SK-N-SH (cell line): ENCODE results near the gene MTFP1. TPM values are rescaled to one million over a fixed set of nuclear protein-coding genes. Genes with fewer than 3 reads are reported as not detected.

Source experiments
- CTCF ChIA-PET: fragments of 300-600, 350-600 bp; formaldehyde crosslinking; extraction: SDS; loops from one replicate; lab custom pipeline; 2021; lab: Yijun Ruan, JAX
- POLR2A ChIA-PET: fragments of 350-600 bp; sonication (Branson Sonifier 250); formaldehyde crosslinking; extraction: SDS; loops from one replicate; lab custom pipeline; 2020; ENCODE audit warnings: antibody characterized with exemption, inconsistent platforms; lab: Yijun Ruan, JAX
- DNase-seq: peaks from one replicate; pipeline ENCODE4 v3.0.0; 2012
- H2AFZ ChIP-seq: fragments of 200-600 bp; sonication (generic); 2 replicates; pipeline ENCODE4 v1.8.1; 2016; ENCODE audit warnings: antibody characterized with exemption, mild to moderate bottlenecking, low read depth
- H3F3A ChIP-seq: fragments of 200-600 bp; sonication (generic); replicated peaks from 2 replicates; pipeline ENCODE3; 2016; ENCODE audit warnings: antibody characterized with exemption, mild to moderate bottlenecking; ENCODE audit not compliant: insufficient read depth
- H3K27ac ChIP-seq, 2 experiments: fragments of 200-500 bp in 1 of 2; fragments of 200-600 bp in 1 of 2; sonication (Bioruptor generic) in 1 of 2; sonication (generic), shearing (Covaris generic) in 1 of 2; 2 replicates each; pipeline versions ENCODE4 v1.5.1 to v1.6.1; 2014 to 2016; ENCODE audit warnings: low read depth in 2 of 2, inconsistent platforms in 1 of 2, low read length in 1 of 2, mild to moderate bottlenecking in 1 of 2, mixed read lengths in 1 of 2
- H3K27me3 ChIP-seq: fragments of 200-600 bp; sonication (generic), shearing (Covaris generic); 2 replicates; pipeline ENCODE4 v1.6.1; 2016; ENCODE audit warnings: mixed run types; ENCODE audit not compliant: insufficient read depth
- H3K36me3 ChIP-seq, 2 experiments: fragments of 200-500 bp in 1 of 2; fragments of 200-600 bp in 1 of 2; sonication (Bioruptor generic) in 1 of 2; sonication (generic) in 1 of 2; replicated peaks in 1 of 2; 2 replicates each; pipeline versions ENCODE3 to v1.5.1; 2014 to 2016; ENCODE audit warnings: low read length in 1 of 2, mild to moderate bottlenecking in 1 of 2; ENCODE audit not compliant: insufficient read depth in 2 of 2, control insufficient read depth in 1 of 2
- H3K4me1 ChIP-seq, 2 experiments: fragments of 200-500 bp in 1 of 2; fragments of 200-600 bp in 1 of 2; sonication (Bioruptor generic) in 1 of 2; sonication (generic), shearing (Covaris generic) in 1 of 2; 2 replicates each; pipeline versions ENCODE4 v1.5.1 to v1.6.1; 2014 to 2016; ENCODE audit warnings: low read depth in 1 of 2, low read length in 1 of 2, mixed run types in 1 of 2; ENCODE audit not compliant: insufficient read depth in 2 of 2, control insufficient read depth in 1 of 2
- H3K4me2 ChIP-seq: fragments of 200-600 bp; sonication (generic), shearing (Covaris generic); 2 replicates; pipeline ENCODE4 v1.6.1; 2017; ENCODE audit warnings: mixed run types
- H3K4me3 ChIP-seq, 2 experiments: fragments of 200-500 bp in 1 of 2; fragments of 200-600 bp in 1 of 2; sonication (Bioruptor generic) in 1 of 2; sonication (generic), shearing (Covaris generic) in 1 of 2; 2 replicates each; pipeline versions ENCODE4 v1.5.1 to v1.8.1; 2014 to 2016; ENCODE audit warnings: low read depth in 2 of 2, inconsistent platforms in 1 of 2, low read length in 1 of 2, mild to moderate bottlenecking in 1 of 2, mixed read lengths in 1 of 2, moderate library complexity in 1 of 2
- H3K79me2 ChIP-seq: fragments of 200-600 bp; sonication (generic); 2 replicates; pipeline ENCODE4 v1.8.1; 2017; ENCODE audit warnings: mild to moderate bottlenecking; ENCODE audit not compliant: insufficient read depth
- H3K9ac ChIP-seq: fragments of 200-600 bp; sonication (generic); 2 replicates; pipeline ENCODE4 v1.6.1; 2017; ENCODE audit warnings: mixed run types
- H3K9me2 ChIP-seq: fragments of 200-600 bp; sonication (generic); 2 replicates; pipeline ENCODE4 v1.6.1; 2017; ENCODE audit warnings: mixed run types
- H3K9me3 ChIP-seq: fragments of 200-600 bp; sonication (generic); 2 replicates; pipeline ENCODE4 v1.6.1; 2017; ENCODE audit warnings: mixed run types, mild to moderate bottlenecking, moderate library complexity
- H4K20me1 ChIP-seq: fragments of 200-600 bp; sonication (generic); 2 replicates; pipeline ENCODE4 v1.6.1; 2017; ENCODE audit warnings: mild to moderate bottlenecking, mixed run types; ENCODE audit not compliant: insufficient read depth
- CHD2 ChIP-seq: fragments of 150-350 bp; IDR thresholded peaks from 2 replicates; pipeline ENCODE4 v1.6.1; 2018; ENCODE audit warnings: low read length; ENCODE audit not compliant: partially characterized antibody
- EP300 ChIP-seq, 2 experiments: IDR thresholded peaks; 2 replicates each; pipeline versions ENCODE4 v1.4.0 to v1.6.1; 2012; ENCODE audit warnings: borderline replicate concordance in 1 of 2, low read depth in 1 of 2, low read length in 1 of 2
- EZH2phosphoT487 ChIP-seq: fragments of 200-600 bp; sonication (generic); IDR thresholded peaks from 2 replicates; pipeline ENCODE4 v1.6.1; 2017; ENCODE audit warnings: low read depth, mixed run types, mild to moderate bottlenecking, antibody characterized with exemption, moderate library complexity, borderline replicate concordance
- FOSL2 ChIP-seq: IDR thresholded peaks from 2 replicates; pipeline ENCODE4 v1.4.0; 2012; ENCODE audit warnings: low read depth, mild to moderate bottlenecking, moderate library complexity, borderline replicate concordance
- JUND ChIP-seq: IDR thresholded peaks from 2 replicates; pipeline ENCODE4 v1.4.0; 2012
- NFIC ChIP-seq: IDR thresholded peaks from 2 replicates; pipeline ENCODE4 v1.4.0; 2012; ENCODE audit warnings: borderline replicate concordance
- NRF1 ChIP-seq: IDR thresholded peaks from 2 replicates; pipeline ENCODE4 v1.6.1; 2012; ENCODE audit warnings: low read depth, mild to moderate bottlenecking, low read length
- POLR2AphosphoS5 ChIP-seq: IDR thresholded peaks from 2 replicates; pipeline ENCODE4 v1.6.1; 2012; ENCODE audit warnings: low read depth, low read length
- TAF1 ChIP-seq: IDR thresholded peaks from 2 replicates; pipeline ENCODE4 v1.6.1; 2012; ENCODE audit warnings: low read depth, mild to moderate bottlenecking, low read length, moderate library complexity, borderline replicate concordance
- TCF12 ChIP-seq: IDR thresholded peaks from 2 replicates; pipeline ENCODE4 v1.4.0; 2012
- WGBS: methylation state at CpG from one replicate; pipeline ENCODE4 v1.1.6; 2017; ENCODE audit warnings: low lambda C conversion rate; 5-methylcytosine and 5-hydroxymethylcytosine counted together
- polyA plus RNA-seq, 3 experiments: library from polyadenylated mRNA; depleted of rRNA; stranded (reverse); fragments of >200 nt; gene quantifications; 2 replicates each; pipeline ENCODE4 v1.2.3, GENCODE V29; 2012
- TF ChIP-seq, protein P1 (sequence below): IDR thresholded peaks from 2 replicates; pipeline ENCODE4 v1.4.0; 2012; ENCODE audit warnings: low read depth
- TF ChIP-seq, protein P2 (sequence below): fragments of 150-350 bp; IDR thresholded peaks from 2 replicates; pipeline ENCODE4 v1.6.1; 2016; ENCODE audit warnings: mild to moderate bottlenecking, low read depth, low read length
- TF ChIP-seq, protein P3 (sequence below): fragments of 150-350 bp; IDR thresholded peaks from 2 replicates; pipeline ENCODE4 v1.6.1; 2017; ENCODE audit warnings: antibody characterized with exemption, low read length, low read depth, borderline replicate concordance

Gene MTFP1
- polyA plus RNA-seq, 1 of the 3 experiments (the other 2 are of a cell fraction) = 18.9 TPM

DNA sequence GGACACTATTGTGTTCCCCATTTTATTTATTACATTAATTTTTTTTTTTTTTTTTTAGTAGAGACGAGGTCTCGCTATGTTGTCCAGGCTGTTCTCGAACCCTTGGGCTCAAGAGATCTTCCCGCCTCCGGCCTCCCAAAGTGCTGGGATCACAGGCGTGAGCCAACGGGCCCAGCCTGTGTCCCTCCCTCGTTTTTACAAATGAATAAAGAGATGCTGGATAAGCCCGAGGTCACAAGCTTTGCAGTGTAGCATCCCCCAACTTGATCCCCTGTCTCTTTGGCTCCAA, 297 bp upstream of the MTFP1 start:
- TF ChIP-seq, protein P1, sequence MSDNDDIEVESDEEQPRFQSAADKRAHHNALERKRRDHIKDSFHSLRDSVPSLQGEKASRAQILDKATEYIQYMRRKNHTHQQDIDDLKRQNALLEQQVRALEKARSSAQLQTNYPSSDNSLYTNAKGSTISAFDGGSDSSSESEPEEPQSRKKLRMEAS = no peak
- TF ChIP-seq FOSL2 = no peak
- TF ChIP-seq JUND = no peak
- no peak for TF ChIP-seq NFIC
- TF ChIP-seq CHD2 = no peak
- TF ChIP-seq TCF12 = no peak
- TF ChIP-seq EP300 (IDR thresholded peaks at IDR 0.05; ENCODE audit: borderline replicate concordance in 1 of 2, low read depth in 1 of 2, low read length in 1 of 2) = no peak
- TF ChIP-seq, protein P2, sequence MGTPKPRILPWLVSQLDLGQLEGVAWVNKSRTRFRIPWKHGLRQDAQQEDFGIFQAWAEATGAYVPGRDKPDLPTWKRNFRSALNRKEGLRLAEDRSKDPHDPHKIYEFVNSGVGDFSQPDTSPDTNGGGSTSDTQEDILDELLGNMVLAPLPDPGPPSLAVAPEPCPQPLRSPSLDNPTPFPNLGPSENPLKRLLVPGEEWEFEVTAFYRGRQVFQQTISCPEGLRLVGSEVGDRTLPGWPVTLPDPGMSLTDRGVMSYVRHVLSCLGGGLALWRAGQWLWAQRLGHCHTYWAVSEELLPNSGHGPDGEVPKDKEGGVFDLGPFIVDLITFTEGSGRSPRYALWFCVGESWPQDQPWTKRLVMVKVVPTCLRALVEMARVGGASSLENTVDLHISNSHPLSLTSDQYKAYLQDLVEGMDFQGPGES = no peak
- TF ChIP-seq NRF1 = no peak
- TF ChIP-seq TAF1 = no peak
- no peak for TF ChIP-seq POLR2AphosphoS5
- TF ChIP-seq, protein P3, sequence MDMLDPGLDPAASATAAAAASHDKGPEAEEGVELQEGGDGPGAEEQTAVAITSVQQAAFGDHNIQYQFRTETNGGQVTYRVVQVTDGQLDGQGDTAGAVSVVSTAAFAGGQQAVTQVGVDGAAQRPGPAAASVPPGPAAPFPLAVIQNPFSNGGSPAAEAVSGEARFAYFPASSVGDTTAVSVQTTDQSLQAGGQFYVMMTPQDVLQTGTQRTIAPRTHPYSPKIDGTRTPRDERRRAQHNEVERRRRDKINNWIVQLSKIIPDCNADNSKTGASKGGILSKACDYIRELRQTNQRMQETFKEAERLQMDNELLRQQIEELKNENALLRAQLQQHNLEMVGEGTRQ = no peak
- no peak for TF ChIP-seq EZH2phosphoT487

More for the DNA sequence above, 297 bp upstream of the MTFP1 start:
- Histone ChIP-seq H2AFZ (peak overlapping the region; percentile 91), H3K79me2 (peaks cover 4% of the 10 kb centered on the region; the same call in 1 of the 2 replicates), H3K4me2 (peak overlapping the region; percentile 97), H3K27me3 (no peaks in the 10 kb centered on the region), H3K9me3 (no peaks in the 10 kb centered on the region), H3F3A (peaks cover 42% of the 10 kb centered on the region), H3K36me3 (peaks cover 0 to 5% of the 10 kb centered on the region in 2 experiments), H3K4me1 (peaks cover 33 to 44% of the 10 kb centered on the region in 2 experiments), H3K9ac (peak overlapping the region; percentile 74), H4K20me1 (no peaks in the 10 kb centered on the region), H3K9me2 (no peaks in the 10 kb centered on the region), H3K27ac (peak overlapping the region; percentile 64 to 99), H3K4me3 (peak overlapping the region; percentile 71 to 72)
- DNase-seq = no peak
- 8% methylated on average over 9 of the region's 9 CpGs for WGBS
- POLR2A ChIA-PET = interaction anchor here (0.7 to 1.1 kb wide), 2 partner anchors 33 to 42 kb away, joined by 3 read pairs; no protein-coding TSS in a partner anchor
- CTCF ChIA-PET = interaction anchor here (1.2 to 2.5 kb wide), 7 partner anchors 10 to 182 kb away, joined by 3 to 7 read pairs (median 4); partner anchors contain the start of genes RNF215 and TCN2
